ENCODE measurements around the gene SLC25A45. TPM values are rescaled to one million over a fixed set of nuclear protein-coding genes. Genes with fewer than 3 reads are reported as not detected.

The SLC25A45 gene
- total RNA-seq, 1 donor from 2014 or later = 1.9 TPM

DNA sequence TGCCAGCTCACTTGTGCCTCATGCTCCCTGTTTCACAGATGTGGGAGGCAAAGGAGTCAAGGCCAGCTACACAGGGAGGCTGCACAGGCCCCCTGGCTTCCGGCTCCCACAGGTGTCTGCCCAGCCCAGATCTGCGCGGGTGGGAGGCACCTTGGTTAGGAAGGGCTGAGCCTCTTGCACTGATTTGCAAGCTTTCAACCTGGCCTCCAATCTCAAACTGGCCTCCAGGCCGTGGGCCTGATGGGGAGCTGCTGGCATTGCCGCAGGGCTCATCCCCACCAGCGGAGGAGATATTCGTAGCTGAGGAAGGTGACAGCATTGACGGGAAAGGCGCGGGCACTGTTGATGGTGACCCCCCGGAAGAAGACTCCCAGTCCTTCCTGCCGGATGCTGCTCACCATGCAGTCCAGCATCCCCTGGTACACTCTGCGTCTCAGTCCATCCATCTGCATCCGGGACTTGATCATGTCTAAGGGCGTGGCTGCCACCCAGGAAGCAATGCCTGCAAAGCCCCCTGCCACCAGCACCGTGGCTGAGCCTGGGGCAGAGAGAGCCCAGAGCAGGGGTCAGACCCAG is 6.2 kb downstream of the SLC25A45 start:
- no peak for FAIRE-seq
- peaks cover 2% of the 10 kb centered on the region for H3K27me3 Mint-ChIP-seq (ENCODE audit: low read depth, unreplicated experiment)
- no peaks in the 10 kb centered on the region for H4K20me1 ChIP-seq (ENCODE audit: insufficient read depth, low read length)
- no peaks in the 10 kb centered on the region for H3K9me3 Mint-ChIP-seq (ENCODE audit: unreplicated experiment)
- no peaks in the 10 kb centered on the region for H3K36me3 Mint-ChIP-seq (ENCODE audit: low read depth, unreplicated experiment)
- TF ChIP-seq EZH2 (IDR thresholded peaks at IDR 0.05; ENCODE audit: insufficient read depth, low read length) = no peak
- TF ChIP-seq, protein P1, sequence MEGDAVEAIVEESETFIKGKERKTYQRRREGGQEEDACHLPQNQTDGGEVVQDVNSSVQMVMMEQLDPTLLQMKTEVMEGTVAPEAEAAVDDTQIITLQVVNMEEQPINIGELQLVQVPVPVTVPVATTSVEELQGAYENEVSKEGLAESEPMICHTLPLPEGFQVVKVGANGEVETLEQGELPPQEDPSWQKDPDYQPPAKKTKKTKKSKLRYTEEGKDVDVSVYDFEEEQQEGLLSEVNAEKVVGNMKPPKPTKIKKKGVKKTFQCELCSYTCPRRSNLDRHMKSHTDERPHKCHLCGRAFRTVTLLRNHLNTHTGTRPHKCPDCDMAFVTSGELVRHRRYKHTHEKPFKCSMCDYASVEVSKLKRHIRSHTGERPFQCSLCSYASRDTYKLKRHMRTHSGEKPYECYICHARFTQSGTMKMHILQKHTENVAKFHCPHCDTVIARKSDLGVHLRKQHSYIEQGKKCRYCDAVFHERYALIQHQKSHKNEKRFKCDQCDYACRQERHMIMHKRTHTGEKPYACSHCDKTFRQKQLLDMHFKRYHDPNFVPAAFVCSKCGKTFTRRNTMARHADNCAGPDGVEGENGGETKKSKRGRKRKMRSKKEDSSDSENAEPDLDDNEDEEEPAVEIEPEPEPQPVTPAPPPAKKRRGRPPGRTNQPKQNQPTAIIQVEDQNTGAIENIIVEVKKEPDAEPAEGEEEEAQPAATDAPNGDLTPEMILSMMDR (IDR thresholded peaks at IDR 0.05; ENCODE audit: insufficient read depth, low read depth, low read length) = no peak
- H3K79me2 ChIP-seq (ENCODE audit: insufficient read depth, low read length) = no peaks in the 10 kb centered on the region
- no peak overlapping the region for H3K4me2 ChIP-seq (ENCODE audit: low read length)
- H3K27ac Mint-ChIP-seq (ENCODE audit: unreplicated experiment) = no peak overlapping the region
- no peak overlapping the region for H3K4me3 Mint-ChIP-seq (ENCODE audit: unreplicated experiment)
- no peaks in the 10 kb centered on the region for H3K36me3 ChIP-seq (ENCODE audit: insufficient read depth, low read length)
- DNase-seq (ENCODE audit: low read depth) = no peak
- no peak overlapping the region for H2AFZ ChIP-seq (ENCODE audit: low read depth, low read length)
- H3K4me1 Mint-ChIP-seq (ENCODE audit: low read depth, unreplicated experiment) = peaks cover 12% of the 10 kb centered on the region
- no peak overlapping the region for H3K27ac ChIP-seq (ENCODE audit: low read depth, low read length)
- H3K4me1 ChIP-seq (ENCODE audit: insufficient read depth, low read length) = peaks cover 4% of the 10 kb centered on the region
- no peaks in the 10 kb centered on the region for H3K9me3 ChIP-seq (ENCODE audit: insufficient read depth, low read depth, low read length)
- H3K9ac ChIP-seq (ENCODE audit: low read length) = no peak overlapping the region
- no peak overlapping the region for H3K4me3 ChIP-seq (ENCODE audit: insufficient read depth, low read depth, low read length)
- H3K27me3 ChIP-seq (ENCODE audit: insufficient read depth, low read length) = no peaks in the 10 kb centered on the region

DNA sequence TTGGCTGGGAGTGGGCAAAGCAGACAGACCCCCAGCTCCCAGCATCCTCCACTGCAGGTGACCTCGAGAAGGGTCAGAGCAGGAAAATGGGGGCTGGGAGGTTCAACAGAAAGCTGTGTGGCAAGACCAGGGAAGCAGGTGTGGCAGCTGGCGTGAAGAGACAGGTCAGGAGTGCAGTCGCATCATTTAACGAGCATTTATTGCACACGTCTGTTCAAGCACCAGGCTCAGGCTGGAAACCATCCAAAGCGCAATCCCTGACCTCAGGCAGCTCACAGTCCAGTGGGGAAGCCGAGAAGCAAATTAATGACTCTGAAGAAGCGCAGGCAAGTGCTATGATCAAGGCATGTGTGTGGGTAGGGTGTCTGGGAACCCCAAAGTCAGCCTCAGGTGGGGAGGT is 7.4 kb downstream of the SLC25A45 start:
- Histone ChIP-seq H3K27me3 (ENCODE audit: insufficient read depth, low read length) (no peaks in the 10 kb centered on the region), H2AFZ (ENCODE audit: low read depth, low read length) (no peak overlapping the region), H3K9ac (ENCODE audit: low read length) (no peak overlapping the region), H3K4me3 (ENCODE audit: insufficient read depth, low read depth, low read length) (no peak overlapping the region), H4K20me1 (ENCODE audit: insufficient read depth, low read length) (no peaks in the 10 kb centered on the region), H3K4me1 (ENCODE audit: insufficient read depth, low read length) (peaks cover 10% of the 10 kb centered on the region), H3K4me2 (ENCODE audit: low read length) (no peak overlapping the region), H3K36me3 (ENCODE audit: insufficient read depth, low read length) (no peaks in the 10 kb centered on the region), H3K9me3 (ENCODE audit: insufficient read depth, low read depth, low read length) (no peaks in the 10 kb centered on the region), H3K27ac (ENCODE audit: low read depth, low read length) (no peak overlapping the region), H3K79me2 (ENCODE audit: insufficient read depth, low read length) (no peaks in the 10 kb centered on the region)
- FAIRE-seq (no peak), DNase-seq (ENCODE audit: low read depth) (no peak)
- Mint-ChIP-seq H3K27ac (ENCODE audit: unreplicated experiment) (peak overlapping the region; percentile 47), H3K9me3 (ENCODE audit: unreplicated experiment) (no peaks in the 10 kb centered on the region), H3K27me3 (ENCODE audit: low read depth, unreplicated experiment) (peaks cover 2% of the 10 kb centered on the region), H3K36me3 (ENCODE audit: low read depth, unreplicated experiment) (no peaks in the 10 kb centered on the region), H3K4me1 (ENCODE audit: low read depth, unreplicated experiment) (peaks cover 20% of the 10 kb centered on the region), H3K4me3 (ENCODE audit: unreplicated experiment) (no peak overlapping the region)
- TF ChIP-seq, protein P1 (IDR thresholded peaks at IDR 0.05; ENCODE audit: insufficient read depth, low read depth, low read length) = no peak
- no peak for TF ChIP-seq EZH2 (IDR thresholded peaks at IDR 0.05; ENCODE audit: insufficient read depth, low read length)

DNA sequence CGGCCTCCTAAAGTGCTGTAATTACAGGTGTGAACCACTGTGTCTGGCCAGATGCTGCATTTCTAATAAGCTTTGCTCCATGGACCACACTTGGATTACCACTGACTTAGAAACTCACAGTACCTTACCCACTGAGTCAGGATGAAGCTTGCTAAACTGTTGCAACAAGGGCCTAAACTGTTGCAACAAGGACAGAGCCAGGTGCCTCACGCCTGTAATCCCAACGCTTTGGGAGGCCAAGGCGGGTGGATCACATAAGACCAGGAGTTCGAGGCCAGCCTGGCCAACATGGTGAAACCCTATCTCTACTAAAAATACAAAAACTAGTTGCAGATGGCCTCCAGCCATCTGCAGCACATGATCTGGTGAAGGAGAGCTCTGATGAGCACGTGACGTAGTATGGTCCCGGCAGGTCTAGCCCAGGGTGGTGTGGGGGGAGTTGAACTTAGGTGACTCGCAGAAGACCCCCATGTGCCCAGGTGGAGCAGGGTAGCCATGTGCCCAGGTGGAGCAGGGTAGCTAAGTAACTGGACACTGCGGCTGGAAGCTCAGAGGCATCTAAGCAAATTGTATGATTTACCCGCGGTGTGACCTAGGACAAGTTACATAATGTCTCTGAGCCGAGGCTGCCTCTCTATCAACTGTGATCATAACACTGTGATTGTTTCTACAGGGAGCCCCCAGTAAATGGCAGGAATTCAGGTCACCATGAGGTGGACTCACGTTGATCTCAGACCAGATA is 8.4 kb downstream of the SLC25A45 start:
- Histone ChIP-seq H4K20me1 (ENCODE audit: insufficient read depth, low read length) (no peaks in the 10 kb centered on the region), H3K27ac (ENCODE audit: low read depth, low read length) (no peak overlapping the region), H3K4me1 (ENCODE audit: insufficient read depth, low read length) (peaks cover 10% of the 10 kb centered on the region), H3K4me2 (ENCODE audit: low read length) (no peak overlapping the region), H3K4me3 (ENCODE audit: insufficient read depth, low read depth, low read length) (no peak overlapping the region), H3K27me3 (ENCODE audit: insufficient read depth, low read length) (no peaks in the 10 kb centered on the region), H3K9me3 (ENCODE audit: insufficient read depth, low read depth, low read length) (no peaks in the 10 kb centered on the region), H2AFZ (ENCODE audit: low read depth, low read length) (no peak overlapping the region), H3K9ac (ENCODE audit: low read length) (no peak overlapping the region), H3K36me3 (ENCODE audit: insufficient read depth, low read length) (no peaks in the 10 kb centered on the region), H3K79me2 (ENCODE audit: insufficient read depth, low read length) (no peaks in the 10 kb centered on the region)
- Mint-ChIP-seq H3K4me1 (ENCODE audit: low read depth, unreplicated experiment) (peaks cover 21% of the 10 kb centered on the region), H3K9me3 (ENCODE audit: unreplicated experiment) (no peaks in the 10 kb centered on the region), H3K27ac (ENCODE audit: unreplicated experiment) (peak overlapping the region; percentile 41), H3K4me3 (ENCODE audit: unreplicated experiment) (no peak overlapping the region), H3K36me3 (ENCODE audit: low read depth, unreplicated experiment) (no peaks in the 10 kb centered on the region), H3K27me3 (ENCODE audit: low read depth, unreplicated experiment) (peaks cover 2% of the 10 kb centered on the region)
- no peak for DNase-seq (ENCODE audit: low read depth)
- FAIRE-seq = no peak
- TF ChIP-seq, protein P1 (IDR thresholded peaks at IDR 0.05; ENCODE audit: insufficient read depth, low read depth, low read length) = no peak
- no peak for TF ChIP-seq EZH2 (IDR thresholded peaks at IDR 0.05; ENCODE audit: insufficient read depth, low read length)
